KMS-11 (cell line): ENCODE data around the gene CRADD.

Experiments used
- H2AFZ ChIP-seq: fragments of 200-600 bp; sonication (generic); 2 replicates; pipeline ENCODE4 v1.6.1; 2016; ENCODE audit warnings: antibody characterized with exemption, mixed run types, low read depth
- H3K27ac ChIP-seq: fragments of 200-600 bp; sonication (generic); 2 replicates; pipeline ENCODE4 v1.6.1; 2016; ENCODE audit warnings: mild to moderate bottlenecking, mixed run types
- H3K27me3 ChIP-seq: fragments of 200-600 bp; sonication (generic); 2 replicates; pipeline ENCODE4 v1.6.1; 2017; ENCODE audit warnings: mild to moderate bottlenecking, low read depth, mixed run types, moderate library complexity; ENCODE audit not compliant: insufficient read depth
- H3K36me3 ChIP-seq: fragments of 200-600 bp; sonication (generic); 2 replicates; pipeline ENCODE4 v1.6.1; 2017; ENCODE audit warnings: mild to moderate bottlenecking, mixed run types; ENCODE audit not compliant: insufficient read depth
- H3K4me1 ChIP-seq: fragments of 200-600 bp; sonication (generic); 2 replicates; pipeline ENCODE4 v1.6.1; 2016; ENCODE audit warnings: mild to moderate bottlenecking, low read depth, mixed run types; ENCODE audit not compliant: poor library complexity, severe bottlenecking
- H3K4me2 ChIP-seq: fragments of 200-600 bp; sonication (generic); 2 replicates; pipeline ENCODE4 v1.7.0; 2016; ENCODE audit warnings: mild to moderate bottlenecking, mixed run types
- H3K4me3 ChIP-seq: fragments of 200-600 bp; sonication (generic); IDR thresholded peaks from 2 replicates; pipeline ENCODE4 v1.6.1; 2017; ENCODE audit warnings: low read depth, low read length, mixed read lengths; ENCODE audit not compliant: insufficient read depth
- H3K79me2 ChIP-seq: fragments of 200-600 bp; sonication (generic); 2 replicates; pipeline ENCODE4 v1.6.1; 2016; ENCODE audit warnings: low read depth, mixed run types; ENCODE audit not compliant: insufficient read depth
- H3K9ac ChIP-seq: fragments of 200-600 bp; sonication (generic); 2 replicates; pipeline ENCODE4 v1.6.1; 2016; ENCODE audit warnings: mild to moderate bottlenecking, mixed run types
- H4K20me1 ChIP-seq: fragments of 200-600 bp; sonication (generic); 2 replicates; pipeline ENCODE4 v1.6.1; 2016; ENCODE audit warnings: mild to moderate bottlenecking, mixed run types; ENCODE audit not compliant: insufficient read depth
- TF ChIP-seq, protein P1 (sequence below): fragments of 200-600 bp; sonication (generic); conservative IDR thresholded peaks from 2 replicates; pipeline ENCODE4 v1.6.1; 2017; ENCODE audit warnings: low read depth, mild to moderate bottlenecking, antibody characterized with exemption, low read length, moderate library complexity, mixed read lengths

CRADD gene

DNA sequence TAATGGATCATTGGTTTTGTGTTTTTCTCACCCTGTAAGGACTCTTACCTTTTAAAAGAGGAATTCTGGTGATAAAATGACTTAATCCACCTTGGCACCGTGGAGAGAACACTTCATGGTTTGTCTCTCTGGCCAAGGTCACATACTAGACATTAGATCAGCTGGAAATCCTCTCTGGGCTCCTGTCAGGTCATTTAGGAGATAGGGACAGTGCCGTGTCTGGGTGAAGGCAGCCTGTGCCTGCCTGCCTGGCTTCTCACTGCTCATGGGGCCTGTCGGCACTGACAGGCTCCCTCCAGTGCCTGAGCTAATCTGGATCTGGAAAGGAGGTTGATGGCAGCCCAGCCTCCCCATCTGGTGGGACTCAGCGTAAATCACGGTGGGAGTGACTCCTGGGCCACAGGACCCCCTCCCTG is 5.7 kb downstream of the CRADD start:
- Histone ChIP-seq H3K36me3 (no peaks in the 10 kb centered on the region), H3K4me2 (no peak overlapping the region), H3K9ac (no peak overlapping the region), H4K20me1 (no peaks in the 10 kb centered on the region), H3K4me1 (peaks cover 8% of the 10 kb centered on the region), H3K4me3 (no peak overlapping the region), H3K27ac (no peak overlapping the region), H2AFZ (no peak overlapping the region), H3K79me2 (no peaks in the 10 kb centered on the region), H3K27me3 (no peaks in the 10 kb centered on the region)
- TF ChIP-seq, protein P1, sequence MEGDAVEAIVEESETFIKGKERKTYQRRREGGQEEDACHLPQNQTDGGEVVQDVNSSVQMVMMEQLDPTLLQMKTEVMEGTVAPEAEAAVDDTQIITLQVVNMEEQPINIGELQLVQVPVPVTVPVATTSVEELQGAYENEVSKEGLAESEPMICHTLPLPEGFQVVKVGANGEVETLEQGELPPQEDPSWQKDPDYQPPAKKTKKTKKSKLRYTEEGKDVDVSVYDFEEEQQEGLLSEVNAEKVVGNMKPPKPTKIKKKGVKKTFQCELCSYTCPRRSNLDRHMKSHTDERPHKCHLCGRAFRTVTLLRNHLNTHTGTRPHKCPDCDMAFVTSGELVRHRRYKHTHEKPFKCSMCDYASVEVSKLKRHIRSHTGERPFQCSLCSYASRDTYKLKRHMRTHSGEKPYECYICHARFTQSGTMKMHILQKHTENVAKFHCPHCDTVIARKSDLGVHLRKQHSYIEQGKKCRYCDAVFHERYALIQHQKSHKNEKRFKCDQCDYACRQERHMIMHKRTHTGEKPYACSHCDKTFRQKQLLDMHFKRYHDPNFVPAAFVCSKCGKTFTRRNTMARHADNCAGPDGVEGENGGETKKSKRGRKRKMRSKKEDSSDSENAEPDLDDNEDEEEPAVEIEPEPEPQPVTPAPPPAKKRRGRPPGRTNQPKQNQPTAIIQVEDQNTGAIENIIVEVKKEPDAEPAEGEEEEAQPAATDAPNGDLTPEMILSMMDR, result no peak

DNA sequence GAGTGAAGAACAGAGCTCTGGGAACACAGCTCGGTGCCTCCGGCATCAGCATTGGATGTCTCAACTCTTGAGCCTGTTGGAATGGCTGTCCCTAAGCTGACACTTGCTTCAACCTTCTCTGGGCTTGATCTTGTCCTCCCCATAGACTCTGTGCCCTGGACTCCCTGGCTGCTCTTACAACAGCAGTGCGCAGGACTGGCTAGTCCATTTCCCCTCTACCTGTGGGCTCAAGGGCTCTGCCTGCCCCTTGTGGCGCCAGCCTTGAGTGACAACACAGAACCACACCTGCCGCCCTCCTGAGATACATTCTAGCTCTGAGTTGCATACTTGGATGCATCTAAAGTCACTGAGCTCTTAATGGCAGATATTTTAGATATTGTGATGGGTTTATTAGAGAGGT is 6.2 kb downstream of the CRADD start:
- Histone ChIP-seq H3K79me2 (no peaks in the 10 kb centered on the region), H2AFZ (no peak overlapping the region)

DNA sequence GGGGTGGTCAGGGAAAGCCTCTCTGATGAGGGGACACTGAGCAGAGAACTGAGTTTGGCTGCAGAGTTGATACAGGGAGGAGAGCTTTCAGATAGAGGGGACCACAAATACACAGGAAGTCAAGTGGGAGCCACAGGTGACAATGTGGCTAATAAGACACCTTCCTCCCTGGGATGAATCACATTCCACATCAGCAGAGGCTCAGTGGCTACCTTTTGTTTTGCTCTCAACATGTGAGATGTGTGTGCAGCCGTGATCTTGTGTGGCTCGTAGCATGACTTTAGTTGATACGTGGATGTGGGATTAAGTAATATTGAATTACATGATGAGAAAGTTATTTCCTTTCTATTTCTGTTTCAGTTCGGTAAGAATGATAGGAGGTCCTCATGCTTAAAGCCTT is 7.5 kb downstream of the CRADD start:
- Histone ChIP-seq H4K20me1 (no peaks in the 10 kb centered on the region), H3K4me3 (no peak overlapping the region), H3K4me1 (no peaks in the 10 kb centered on the region), H3K27ac (no peak overlapping the region), H3K36me3 (no peaks in the 10 kb centered on the region), H3K9ac (no peak overlapping the region), H3K79me2 (no peaks in the 10 kb centered on the region), H3K27me3 (no peaks in the 10 kb centered on the region), H3K4me2 (no peak overlapping the region), H2AFZ (no peak overlapping the region)
- TF ChIP-seq, protein P1, result no peak

More for the DNA sequence above, 6.2 kb downstream of the CRADD start:
- Histone ChIP-seq H3K27me3 (no peaks in the 10 kb centered on the region), H3K27ac (no peak overlapping the region), H3K4me2 (no peak overlapping the region), H3K9ac (no peak overlapping the region), H4K20me1 (no peaks in the 10 kb centered on the region), H3K36me3 (no peaks in the 10 kb centered on the region), H3K4me3 (no peak overlapping the region), H3K4me1 (peaks cover 2% of the 10 kb centered on the region)
- TF ChIP-seq, protein P1, result no peak

DNA sequence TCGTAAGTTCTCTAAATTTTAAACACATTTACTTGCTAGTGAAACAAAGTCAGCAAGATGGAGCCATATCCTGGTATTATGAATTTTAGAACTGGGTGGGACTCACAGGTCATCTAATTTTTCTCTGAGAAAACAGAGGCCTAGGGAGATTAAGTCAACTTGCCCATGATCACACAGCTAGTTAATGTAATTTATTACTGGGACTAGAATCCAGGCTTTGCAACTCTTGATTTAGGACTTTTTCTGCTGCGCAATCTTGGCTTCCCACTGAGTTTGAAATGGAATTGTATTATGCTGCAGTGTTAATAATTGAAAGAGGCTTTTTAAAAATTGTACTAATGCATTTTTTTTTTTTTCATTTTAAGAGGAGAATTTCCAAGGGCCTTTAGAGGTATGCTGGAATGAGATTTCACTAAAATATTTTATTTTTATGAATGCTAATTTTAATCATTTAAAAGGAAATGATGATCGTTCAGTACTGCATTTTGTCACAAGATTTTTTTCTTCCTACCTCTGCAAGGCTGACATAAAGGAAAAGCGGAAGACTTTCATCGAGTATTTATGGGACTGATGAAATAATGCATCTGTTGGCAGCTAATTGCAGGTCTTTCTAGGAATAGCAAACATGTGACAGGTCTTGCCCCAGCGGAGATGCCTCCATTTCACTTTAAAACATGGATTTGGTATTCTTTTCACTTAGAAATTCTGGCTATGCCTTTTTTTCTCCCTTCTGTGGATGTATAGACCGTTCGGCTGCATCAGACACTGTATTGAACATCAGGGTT is 9.6 kb downstream of the CRADD start:
- H3K27me3 ChIP-seq, result no peaks in the 10 kb centered on the region
- no peaks in the 10 kb centered on the region for H3K36me3 ChIP-seq
- no peaks in the 10 kb centered on the region for H4K20me1 ChIP-seq
- no peak overlapping the region for H3K4me3 ChIP-seq
- H3K4me2 ChIP-seq, result no peak overlapping the region
- no peak overlapping the region for H3K9ac ChIP-seq
- H3K79me2 ChIP-seq, result no peaks in the 10 kb centered on the region
- TF ChIP-seq, protein P1, result no peak
- no peak overlapping the region for H2AFZ ChIP-seq
- no peaks in the 10 kb centered on the region for H3K4me1 ChIP-seq
- H3K27ac ChIP-seq, result no peak overlapping the region
